ENCODE data around the gene GSTA4. TPM values are rescaled to one million over a fixed set of nuclear protein-coding genes. Genes with fewer than 3 reads are reported as not detected.
"Not testable (repeated sequence)": the region's sequence is repeated elsewhere in the genome, so short reads cannot be mapped to it uniquely, and the experiment has no call there.

The GSTA4 gene
- total RNA-seq, 2 experiments from 2014 or later = 0.63 to 1.1 TPM

DNA sequence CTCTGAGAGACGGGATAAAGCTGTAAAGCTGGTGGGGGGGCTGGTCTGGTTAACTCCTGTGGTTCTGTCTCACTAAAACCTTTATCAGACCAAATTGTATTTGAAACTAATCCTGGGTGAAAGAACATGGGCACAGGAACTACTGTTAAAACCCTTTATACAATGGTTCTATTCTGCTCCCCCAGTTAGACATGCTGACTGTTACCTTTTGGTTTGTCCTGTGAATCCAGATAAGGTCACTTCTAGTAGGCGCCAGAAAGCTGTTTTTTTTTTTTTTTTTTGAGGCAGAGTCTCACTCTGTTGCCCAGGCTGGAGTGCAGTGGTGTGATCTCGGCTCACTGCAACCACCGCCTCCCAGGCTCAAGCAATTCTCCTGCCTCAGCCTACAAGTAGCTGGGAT, 29.7 kb downstream of the GSTA4 start:
- H3K27ac ChIP-seq (ENCODE audit: low read depth, low read length, poor library complexity, severe bottlenecking) = no peak overlapping the region
- no peaks in the 10 kb centered on the region for H3K9me3 ChIP-seq (ENCODE audit: low read length)
- H3K79me2 ChIP-seq (ENCODE audit: insufficient read depth, low read depth, low read length) = no peaks in the 10 kb centered on the region
- DNase-seq (ENCODE audit: low spot score) = no peak
- no peak overlapping the region for H3K4me3 ChIP-seq (ENCODE audit: low read depth, low read length, poor library complexity, severe bottlenecking)
- TF ChIP-seq, protein P1, sequence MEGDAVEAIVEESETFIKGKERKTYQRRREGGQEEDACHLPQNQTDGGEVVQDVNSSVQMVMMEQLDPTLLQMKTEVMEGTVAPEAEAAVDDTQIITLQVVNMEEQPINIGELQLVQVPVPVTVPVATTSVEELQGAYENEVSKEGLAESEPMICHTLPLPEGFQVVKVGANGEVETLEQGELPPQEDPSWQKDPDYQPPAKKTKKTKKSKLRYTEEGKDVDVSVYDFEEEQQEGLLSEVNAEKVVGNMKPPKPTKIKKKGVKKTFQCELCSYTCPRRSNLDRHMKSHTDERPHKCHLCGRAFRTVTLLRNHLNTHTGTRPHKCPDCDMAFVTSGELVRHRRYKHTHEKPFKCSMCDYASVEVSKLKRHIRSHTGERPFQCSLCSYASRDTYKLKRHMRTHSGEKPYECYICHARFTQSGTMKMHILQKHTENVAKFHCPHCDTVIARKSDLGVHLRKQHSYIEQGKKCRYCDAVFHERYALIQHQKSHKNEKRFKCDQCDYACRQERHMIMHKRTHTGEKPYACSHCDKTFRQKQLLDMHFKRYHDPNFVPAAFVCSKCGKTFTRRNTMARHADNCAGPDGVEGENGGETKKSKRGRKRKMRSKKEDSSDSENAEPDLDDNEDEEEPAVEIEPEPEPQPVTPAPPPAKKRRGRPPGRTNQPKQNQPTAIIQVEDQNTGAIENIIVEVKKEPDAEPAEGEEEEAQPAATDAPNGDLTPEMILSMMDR (conservative IDR thresholded peaks at IDR 0.05; ENCODE audit: low read length) = no peak
- TF ChIP-seq EZH2phosphoT487 (IDR thresholded peaks at IDR 0.05; ENCODE audit: borderline replicate concordance, low read depth, low read length) = no peak
- ChIA-PET POLR2A (interaction anchor here (0.7 kb wide), 1 partner anchor 14 kb away, joined by 3 read pairs; no protein-coding TSS in a partner anchor), CTCF (ENCODE audit: unreplicated experiment) (interaction anchor here (0.6 kb wide), 1 partner anchor 1071 kb away, joined by 3 read pairs; no protein-coding TSS in a partner anchor)
- intact Hi-C loops (cut with micrococcal nuclease; ENCODE audit: unreplicated experiment) = no loop called here
- no TSS peak for BruUV-seq (replicated peaks)
- no peaks in the 10 kb centered on the region for H3K36me3 ChIP-seq (ENCODE audit: insufficient read depth, low read length)
- H3K4me2 ChIP-seq (ENCODE audit: low read length) = no peak overlapping the region
- no peak overlapping the region for H2AFZ ChIP-seq (ENCODE audit: low read length)
- H4K20me1 ChIP-seq (ENCODE audit: insufficient read depth, low read length) = no peaks in the 10 kb centered on the region; the same call in 1 of the 2 replicates
- H3K4me1 ChIP-seq (ENCODE audit: insufficient read depth, low read length, poor library complexity, severe bottlenecking) = no peaks in the 10 kb centered on the region
- H3K9me2 ChIP-seq (ENCODE audit: insufficient read depth, low read length) = no peaks in the 10 kb centered on the region

DNA sequence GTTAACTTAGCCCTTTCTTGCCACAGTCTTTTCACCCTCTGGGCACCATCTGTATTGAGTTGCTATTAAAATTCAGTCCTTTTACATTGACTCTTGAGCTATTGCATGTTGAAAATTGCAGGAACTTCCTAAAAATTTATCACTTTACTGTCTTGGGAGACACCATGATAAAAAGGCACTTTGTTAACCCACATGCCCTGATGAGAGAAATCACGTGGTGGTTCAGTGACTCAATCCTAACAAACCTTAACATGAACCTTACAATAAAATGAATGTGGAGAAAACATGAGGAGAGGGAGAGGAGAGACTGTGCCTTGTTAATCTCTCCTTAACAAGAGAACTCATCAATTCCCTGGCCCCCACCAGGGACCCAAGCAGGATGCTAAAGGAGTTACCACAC, 30.8 kb downstream of the GSTA4 start:
- Histone ChIP-seq H3K9me3 (ENCODE audit: low read length) (no peaks in the 10 kb centered on the region), H3K4me2 (ENCODE audit: low read length) (no peak overlapping the region), H4K20me1 (ENCODE audit: insufficient read depth, low read length) (no peaks in the 10 kb centered on the region; the same call in 1 of the 2 replicates), H3K36me3 (ENCODE audit: insufficient read depth, low read length) (no peaks in the 10 kb centered on the region), H3K27ac (ENCODE audit: low read depth, low read length, poor library complexity, severe bottlenecking) (no peak overlapping the region), H3K79me2 (ENCODE audit: insufficient read depth, low read depth, low read length) (no peaks in the 10 kb centered on the region), H3K4me3 (ENCODE audit: low read depth, low read length, poor library complexity, severe bottlenecking) (no peak overlapping the region), H2AFZ (ENCODE audit: low read length) (no peak overlapping the region), H3K4me1 (ENCODE audit: insufficient read depth, low read length, poor library complexity, severe bottlenecking) (no peaks in the 10 kb centered on the region), H3K9me2 (ENCODE audit: insufficient read depth, low read length) (no peaks in the 10 kb centered on the region)
- intact Hi-C loops (cut with micrococcal nuclease; ENCODE audit: unreplicated experiment) = no loop called here
- DNase-seq (ENCODE audit: low spot score) = no peak
- BruUV-seq (replicated peaks) = no TSS peak
- TF ChIP-seq, protein P1 (conservative IDR thresholded peaks at IDR 0.05; ENCODE audit: low read length) = no peak
- no peak for TF ChIP-seq EZH2phosphoT487 (IDR thresholded peaks at IDR 0.05; ENCODE audit: borderline replicate concordance, low read depth, low read length)
- ChIA-PET CTCF (ENCODE audit: unreplicated experiment) (no interaction called here), POLR2A (no interaction called here)

DNA sequence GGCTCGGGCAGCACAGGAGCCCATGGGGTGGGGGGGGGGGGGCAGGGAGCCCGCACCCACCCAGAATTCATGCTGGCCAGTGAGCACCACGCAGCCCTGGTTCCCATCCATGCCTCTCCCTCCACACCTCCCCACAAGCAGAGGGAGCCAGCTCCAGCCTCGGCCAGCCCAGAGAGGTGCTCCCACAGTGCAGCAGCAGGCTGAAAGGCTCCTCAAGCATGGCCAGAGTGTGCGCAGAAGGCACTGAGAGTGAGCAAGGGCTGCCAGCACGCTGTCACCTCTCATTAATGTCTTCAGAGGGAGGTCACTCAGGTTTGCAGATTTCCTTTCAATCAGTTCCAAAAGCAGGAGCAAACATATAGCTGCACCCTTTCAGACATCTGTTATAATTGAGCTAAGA, 32.4 kb downstream of the GSTA4 start:
- TF ChIP-seq, protein P1 (conservative IDR thresholded peaks at IDR 0.05; ENCODE audit: low read length) = no peak
- no peak for TF ChIP-seq EZH2phosphoT487 (IDR thresholded peaks at IDR 0.05; ENCODE audit: borderline replicate concordance, low read depth, low read length)
- CTCF ChIA-PET (ENCODE audit: unreplicated experiment) = interaction anchor here (0.6 kb wide), 1 partner anchor 266 kb away, joined by 3 read pairs; no protein-coding TSS in a partner anchor
- H4K20me1 ChIP-seq (ENCODE audit: insufficient read depth, low read length) = no peaks in the 10 kb centered on the region; the same call in 1 of the 2 replicates
- no peak for DNase-seq (ENCODE audit: low spot score)
- no TSS peak for BruUV-seq (replicated peaks)
- POLR2A ChIA-PET = interaction anchor here (0.6 kb wide), 1 partner anchor 11 kb away, joined by 4 read pairs; no protein-coding TSS in a partner anchor
- no peak overlapping the region for H2AFZ ChIP-seq (ENCODE audit: low read length)
- no peaks in the 10 kb centered on the region for H3K79me2 ChIP-seq (ENCODE audit: insufficient read depth, low read depth, low read length)
- no peaks in the 10 kb centered on the region for H3K4me1 ChIP-seq (ENCODE audit: insufficient read depth, low read length, poor library complexity, severe bottlenecking)
- H3K9me3 ChIP-seq (ENCODE audit: low read length) = no peaks in the 10 kb centered on the region
- no peak overlapping the region for H3K27ac ChIP-seq (ENCODE audit: low read depth, low read length, poor library complexity, severe bottlenecking)
- no peaks in the 10 kb centered on the region for H3K36me3 ChIP-seq (ENCODE audit: insufficient read depth, low read length)
- intact Hi-C loops (cut with micrococcal nuclease; ENCODE audit: unreplicated experiment) = no loop called here
- no peak overlapping the region for H3K4me3 ChIP-seq (ENCODE audit: low read depth, low read length, poor library complexity, severe bottlenecking)
- H3K4me2 ChIP-seq (ENCODE audit: low read length) = no peak overlapping the region
- no peaks in the 10 kb centered on the region for H3K9me2 ChIP-seq (ENCODE audit: insufficient read depth, low read length)

DNA sequence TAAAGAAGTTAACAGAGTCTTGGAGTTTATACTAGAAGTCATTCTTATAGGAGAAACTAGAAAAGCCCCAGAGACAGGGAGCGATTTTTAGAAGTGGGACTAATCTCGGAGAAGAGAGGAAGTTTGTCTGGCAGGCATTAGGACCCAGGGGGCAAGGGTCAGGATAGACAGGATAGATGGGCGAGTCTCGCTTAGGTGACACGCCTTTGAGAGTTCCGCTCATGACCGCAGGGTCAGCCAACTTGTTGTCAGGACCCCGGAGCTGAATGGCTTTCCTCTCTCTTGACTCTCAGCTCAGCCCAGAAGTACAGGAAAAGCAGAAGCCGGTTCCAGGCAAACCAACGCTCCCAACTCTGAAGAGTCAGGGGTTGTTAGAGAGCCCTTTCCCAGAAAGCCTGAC, 34.1 kb downstream of the GSTA4 start:
- DNase-seq (ENCODE audit: low spot score); H3K79me2 ChIP-seq (ENCODE audit: insufficient read depth, low read depth, low read length); H3K9me3 ChIP-seq (ENCODE audit: low read length); H3K4me3 ChIP-seq (ENCODE audit: low read depth, low read length, poor library complexity, severe bottlenecking); H3K27ac ChIP-seq (ENCODE audit: low read depth, low read length, poor library complexity, severe bottlenecking); BruUV-seq (replicated peaks); H3K9me2 ChIP-seq (ENCODE audit: insufficient read depth, low read length); H3K36me3 ChIP-seq (ENCODE audit: insufficient read depth, low read length); H2AFZ ChIP-seq (ENCODE audit: low read length); H4K20me1 ChIP-seq (ENCODE audit: insufficient read depth, low read length); CTCF ChIA-PET (ENCODE audit: unreplicated experiment); H3K4me2 ChIP-seq (ENCODE audit: low read length); H3K4me1 ChIP-seq (ENCODE audit: insufficient read depth, low read length, poor library complexity, severe bottlenecking); POLR2A ChIA-PET; intact Hi-C loops (cut with micrococcal nuclease; ENCODE audit: unreplicated experiment): not testable (repeated sequence)
